Endothelial cell (in vitro differentiated cells): ENCODE measurements around the gene ZNF407. TPM values are rescaled to one million over a fixed set of nuclear protein-coding genes. Genes with fewer than 3 reads are reported as not detected.

Experiments used
- DNase-seq: peaks from one replicate; pipeline ENCODE4 v3.0.0; 2021; ENCODE audit warnings: low spot score
- H3K27ac Mint-ChIP-seq: one replicate; pipeline ENCODE4 v1.8.0; 2021; ENCODE audit warnings: mixed read lengths, inconsistent platforms; ENCODE audit not compliant: unreplicated experiment
- H3K27me3 Mint-ChIP-seq: one replicate; pipeline ENCODE4 v1.8.0; 2021; ENCODE audit warnings: mild to moderate bottlenecking, moderate library complexity, mixed read lengths, inconsistent platforms; ENCODE audit not compliant: unreplicated experiment
- H3K36me3 Mint-ChIP-seq: one replicate; pipeline ENCODE4 v1.8.0; 2021; ENCODE audit warnings: mild to moderate bottlenecking, low read depth, mixed read lengths, inconsistent platforms; ENCODE audit not compliant: unreplicated experiment
- H3K4me1 Mint-ChIP-seq: one replicate; pipeline ENCODE4 v1.8.0; 2021; ENCODE audit warnings: mild to moderate bottlenecking, mixed read lengths, inconsistent platforms; ENCODE audit not compliant: unreplicated experiment
- H3K4me3 Mint-ChIP-seq: one replicate; pipeline ENCODE4 v1.8.0; 2021; ENCODE audit warnings: mild to moderate bottlenecking, mixed read lengths, inconsistent platforms; ENCODE audit not compliant: unreplicated experiment
- H3K9me3 Mint-ChIP-seq: one replicate; pipeline ENCODE4 v1.8.0; 2021; ENCODE audit warnings: mixed read lengths, inconsistent platforms; ENCODE audit not compliant: unreplicated experiment
- total RNA-seq: library from RNA; stranded (reverse); fragmentation: NEBNext Ultra II Directional; extraction: Animal tissue kit (Norgen Biotek cat#: 25700); gene quantifications from one replicate; pipeline ENCODE4 v1.2.1, GENCODE V29; 2021; ENCODE audit not compliant: unreplicated experiment
- TF ChIP-seq, protein P1 (sequence below): fragments of 200-600 bp; sonication (generic); IDR thresholded peaks from one replicate; pipeline ENCODE4 v1.5.0; 2021; ENCODE audit warnings: antibody characterized with exemption; ENCODE audit not compliant: unreplicated experiment

ZNF407 gene
- total RNA-seq, 1 donor from 2014 or later = 16.8 TPM

GRCh38 chr18:74926051-74926450 is 328.4 kb downstream of the ZNF407 start:
- no peaks in the 10 kb centered on the region for H3K9me3 Mint-ChIP-seq
- TF ChIP-seq, protein P1, sequence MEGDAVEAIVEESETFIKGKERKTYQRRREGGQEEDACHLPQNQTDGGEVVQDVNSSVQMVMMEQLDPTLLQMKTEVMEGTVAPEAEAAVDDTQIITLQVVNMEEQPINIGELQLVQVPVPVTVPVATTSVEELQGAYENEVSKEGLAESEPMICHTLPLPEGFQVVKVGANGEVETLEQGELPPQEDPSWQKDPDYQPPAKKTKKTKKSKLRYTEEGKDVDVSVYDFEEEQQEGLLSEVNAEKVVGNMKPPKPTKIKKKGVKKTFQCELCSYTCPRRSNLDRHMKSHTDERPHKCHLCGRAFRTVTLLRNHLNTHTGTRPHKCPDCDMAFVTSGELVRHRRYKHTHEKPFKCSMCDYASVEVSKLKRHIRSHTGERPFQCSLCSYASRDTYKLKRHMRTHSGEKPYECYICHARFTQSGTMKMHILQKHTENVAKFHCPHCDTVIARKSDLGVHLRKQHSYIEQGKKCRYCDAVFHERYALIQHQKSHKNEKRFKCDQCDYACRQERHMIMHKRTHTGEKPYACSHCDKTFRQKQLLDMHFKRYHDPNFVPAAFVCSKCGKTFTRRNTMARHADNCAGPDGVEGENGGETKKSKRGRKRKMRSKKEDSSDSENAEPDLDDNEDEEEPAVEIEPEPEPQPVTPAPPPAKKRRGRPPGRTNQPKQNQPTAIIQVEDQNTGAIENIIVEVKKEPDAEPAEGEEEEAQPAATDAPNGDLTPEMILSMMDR = no peak
- no peak overlapping the region for H3K27ac Mint-ChIP-seq
- H3K4me1 Mint-ChIP-seq = no peaks in the 10 kb centered on the region
- H3K36me3 Mint-ChIP-seq = no peaks in the 10 kb centered on the region
- no peak overlapping the region for H3K4me3 Mint-ChIP-seq
- no peak for DNase-seq
- no peaks in the 10 kb centered on the region for H3K27me3 Mint-ChIP-seq

- Mint-ChIP-seq H3K36me3 (no peaks in the 10 kb centered on the region), H3K4me3 (no peak overlapping the region), H3K27me3 (no peaks in the 10 kb centered on the region), H3K27ac (no peak overlapping the region), H3K4me1 (no peaks in the 10 kb centered on the region), H3K9me3 (no peaks in the 10 kb centered on the region)
- TF ChIP-seq, protein P1 = no peak
- DNase-seq = no peak
Measured at GRCh38 chr18:74928194-74928968, 330.7 kb downstream of the ZNF407 start.

GRCh38 chr18:74929110-74929509 is 331.4 kb downstream of the ZNF407 start:
- Mint-ChIP-seq H3K27ac (no peak overlapping the region), H3K4me1 (no peaks in the 10 kb centered on the region), H3K36me3 (no peaks in the 10 kb centered on the region), H3K27me3 (no peaks in the 10 kb centered on the region), H3K9me3 (no peaks in the 10 kb centered on the region), H3K4me3 (no peak overlapping the region)
- TF ChIP-seq, protein P1 = no peak
- DNase-seq = no peak

- H3K4me3 Mint-ChIP-seq = no peak overlapping the region
- H3K4me1 Mint-ChIP-seq = no peaks in the 10 kb centered on the region
- TF ChIP-seq, protein P1 = no peak
- no peaks in the 10 kb centered on the region for H3K27me3 Mint-ChIP-seq
- no peak for DNase-seq
- H3K36me3 Mint-ChIP-seq = no peaks in the 10 kb centered on the region
- H3K27ac Mint-ChIP-seq = no peak overlapping the region
- H3K9me3 Mint-ChIP-seq = no peaks in the 10 kb centered on the region
Measured at GRCh38 chr18:74930616-74931015, 332.9 kb downstream of the ZNF407 start.

- Mint-ChIP-seq H3K27ac (no peak overlapping the region), H3K9me3 (no peaks in the 10 kb centered on the region), H3K36me3 (no peaks in the 10 kb centered on the region), H3K4me1 (no peaks in the 10 kb centered on the region), H3K27me3 (no peaks in the 10 kb centered on the region), H3K4me3 (no peak overlapping the region)
- no peak for DNase-seq
- TF ChIP-seq, protein P1 = no peak
Measured at GRCh38 chr18:74933930-74934329, 336.3 kb downstream of the ZNF407 start.
